Ovary (tissue), 3 donors: Measurements from ENCODE around the gene CASTOR2.

Experiments
- CTCF ChIP-seq, 3 donors: fragments of 450-650 bp in 2 of 3; fragments of 200-600 bp in 1 of 3; IDR thresholded peaks; one replicate each; pipeline versions ENCODE4 v1.5.1 to v1.8.0; 2016 to 2022; ENCODE audit warnings: antibody characterized with exemption in 3 of 3, mild to moderate bottlenecking in 1 of 3
- EP300 ChIP-seq: sonication (generic); formaldehyde crosslinking; IDR thresholded peaks from one replicate; pipeline ENCODE4 v1.6.1; 2017; ENCODE audit warnings: antibody characterized with exemption
- POLR2A ChIP-seq: fragments of 450-650 bp; IDR thresholded peaks from one replicate; pipeline ENCODE4 v1.6.1; 2017; ENCODE audit warnings: antibody characterized with exemption, mild to moderate bottlenecking, moderate library complexity
- donor health status: DM: no; HTN: no; CAD: no.

- no peak for TF ChIP-seq POLR2A
- no peak for TF ChIP-seq CTCF (IDR thresholded peaks at IDR 0.05)
- TF ChIP-seq EP300 = no peak
Measured at GRCh38 chr7:75033826-75034225, 69.3 kb downstream of the CASTOR2 start.
